K562 (cell line): ENCODE measurements around the gene NAT8L. TPM values are rescaled to one million over a fixed set of nuclear protein-coding genes. Genes with fewer than 3 reads are reported as not detected.

Experiments
- ATAC-seq: fragments of 200-7000 bp; cut with Tn5 transposase; 3 replicates; pipeline ENCODE4 v1.9.1; 2020; ENCODE audit warnings: moderate library complexity
- BruUV-seq: library from RNA; stranded (reverse); fragments of 400-500 nt; replicated peaks from 2 replicates; lab custom pipeline; 2021; lab: Mats Ljungman, UMichigan
- CTCF ChIA-PET: fragments of 300-600 bp; formaldehyde crosslinking; extraction: SDS; loops from one replicate; lab custom pipeline; 2021; ENCODE audit warnings: low intra/inter-chr PET ratio; lab: Yijun Ruan, JAX
- POLR2A ChIA-PET: fragments of 300-600, 350-650 bp; sonication (Branson Sonifier 250); formaldehyde crosslinking; extraction: SDS; loops from one replicate; lab custom pipeline; 2021; ENCODE audit warnings: antibody characterized with exemption, inconsistent platforms; lab: Yijun Ruan, JAX
- DNase-seq, 4 experiments: peaks; one replicate each; pipeline versions ENCODE4 v3.0.0 to v3.0.0-alpha.2; 2011 to 2018; ENCODE audit warnings: low spot score in 3 of 4, mixed read lengths in 3 of 4; ENCODE audit errors: extremely low read depth in 1 of 4
- FAIRE-seq: peaks from 2 replicates; lab custom pipeline; 2011; peaks lifted over from hg19 to GRCh38; lab: Jason Lieb, UNC
- H2AFZ ChIP-seq: 2 replicates; pipeline ENCODE4 v1.6.0; 2011; ENCODE audit warnings: low read depth, low read length, control low read depth, inconsistent platforms
- H3K27ac ChIP-seq: fragments of 200-600 bp; 3 replicates; pipeline ENCODE4 v1.8.0; 2011; ENCODE audit warnings: low read depth, mild to moderate bottlenecking, control low read depth, inconsistent platforms, low read length, moderate library complexity, mixed read lengths; ENCODE audit errors: extremely low read depth
- H3K27me3 ChIP-seq, 2 experiments: fragments of 300-600 bp in 1 of 2; 2 replicates in 1 of 2; 3 replicates in 1 of 2; pipeline versions ENCODE4 v1.6.0 to v1.8.0; 2011; ENCODE audit warnings: inconsistent platforms in 2 of 2, low read length in 2 of 2, mild to moderate bottlenecking in 1 of 2, mixed read lengths in 1 of 2, moderate library complexity in 1 of 2; ENCODE audit not compliant: control insufficient read depth in 2 of 2, insufficient read depth in 2 of 2
- H3K36me3 ChIP-seq: fragments of 300-600 bp; 3 replicates; pipeline ENCODE4 v1.8.0; 2011; ENCODE audit warnings: mild to moderate bottlenecking, low read length, inconsistent platforms; ENCODE audit not compliant: control insufficient read depth, insufficient read depth
- H3K4me1 ChIP-seq, 2 experiments: fragments of 200-600 bp in 1 of 2; replicated peaks in 1 of 2; 2 replicates in 1 of 2; 3 replicates in 1 of 2; pipeline versions ENCODE4 v1.5.1 to v1.8.0; 2011; ENCODE audit warnings: inconsistent platforms in 2 of 2, low read length in 2 of 2, mild to moderate bottlenecking in 1 of 2, mixed read lengths in 1 of 2, moderate library complexity in 1 of 2; ENCODE audit not compliant: control insufficient read depth in 2 of 2, insufficient read depth in 2 of 2
- H3K4me2 ChIP-seq: 2 replicates; pipeline ENCODE4 v1.6.1; 2011; ENCODE audit warnings: low read length, control low read depth, inconsistent platforms, mixed read lengths; ENCODE audit not compliant: insufficient read depth
- H3K4me3 ChIP-seq: fragments of 200-600 bp; sonication (generic), shearing (Covaris generic); 2 replicates; pipeline ENCODE4 v1.5.1; 2016; ENCODE audit warnings: control low read depth, inconsistent platforms
- H3K79me2 ChIP-seq: fragments of 200-600 bp; 3 replicates; pipeline ENCODE4 v1.8.0; 2011; ENCODE audit warnings: low read length, inconsistent platforms; ENCODE audit not compliant: control insufficient read depth, insufficient read depth
- H3K9ac ChIP-seq, 2 experiments: 2 replicates each; pipeline versions ENCODE4 v1.6.0 to v1.6.1; 2011; ENCODE audit warnings: low read depth in 2 of 2, low read length in 2 of 2, control low read depth in 1 of 2, inconsistent platforms in 1 of 2, mild to moderate bottlenecking in 1 of 2, mixed read lengths in 1 of 2; ENCODE audit not compliant: insufficient read depth in 1 of 2
- H3K9me1 ChIP-seq: one replicate; pipeline ENCODE4 v1.6.0; 2011; ENCODE audit warnings: inconsistent platforms, mild to moderate bottlenecking, low read length, moderate library complexity; ENCODE audit not compliant: control insufficient read depth, insufficient read depth
- H3K9me3 ChIP-seq: replicated peaks from 2 replicates; pipeline ENCODE4 v1.5.1; 2011; ENCODE audit warnings: low read depth, low read length, inconsistent platforms; ENCODE audit not compliant: control insufficient read depth, insufficient read depth
- H4K20me1 ChIP-seq: replicated peaks from 2 replicates; pipeline ENCODE4 v1.6.1; 2011; ENCODE audit warnings: low read length, inconsistent platforms, mixed read lengths; ENCODE audit not compliant: control insufficient read depth, insufficient read depth
- ARHGAP35 ChIP-seq: fragments of 450-650 bp; IDR thresholded peaks from 2 replicates; pipeline ENCODE4 v1.6.1; 2018; ENCODE audit not compliant: partially characterized antibody
- CGGBP1 ChIP-seq: fragments of 250-450 bp; sonication (Bioruptor Pico); IDR thresholded peaks from 2 replicates; pipeline ENCODE4 v1.9.0; 2021; ENCODE audit warnings: mild to moderate bottlenecking
- CREB5 ChIP-seq: fragments of 250-450 bp; sonication (Bioruptor Pico); IDR thresholded peaks from 2 replicates; pipeline ENCODE4 v1.5.0; 2020; ENCODE audit warnings: mild to moderate bottlenecking
- EHMT2 ChIP-seq: fragments of 450-650 bp; IDR thresholded peaks from 2 replicates; pipeline ENCODE4 v1.6.1; 2018; ENCODE audit warnings: antibody characterized with exemption
- FOXJ2 ChIP-seq: fragments of 200-800 bp; sonication (Bioruptor generic); IDR thresholded peaks from 2 replicates; pipeline ENCODE4 v1.6.1; 2016; ENCODE audit warnings: missing genetic modification characterization, missing compliant biosample characterization
- GTF2B ChIP-seq: IDR thresholded peaks from 2 replicates; pipeline ENCODE4 v1.6.1; 2011; ENCODE audit not compliant: insufficient read length; ENCODE audit errors: extremely low read depth
- MNT ChIP-seq, 2 experiments: fragments of 450-650 bp; conservative IDR thresholded peaks; 2 replicates each; pipeline ENCODE4 v1.6.1; 2017; ENCODE audit warnings: mild to moderate bottlenecking in 2 of 2, moderate library complexity in 2 of 2
- SMAD1 ChIP-seq: fragments of 150-350 bp; IDR thresholded peaks from 2 replicates; pipeline ENCODE4 v1.6.1; 2014; ENCODE audit warnings: low read length, low read depth; ENCODE audit not compliant: partially characterized antibody
- TAF15 ChIP-seq: fragments of 200-400 bp; formaldehyde crosslinking; IDR thresholded peaks from 2 replicates; pipeline ENCODE4 v1.6.1; 2017; ENCODE audit warnings: mild to moderate bottlenecking, low read depth, low read length, moderate library complexity
- TEAD1 ChIP-seq, 2 experiments: fragments of 450-650 bp in 1 of 2; sonication (generic) in 1 of 2; formaldehyde crosslinking; IDR thresholded peaks; 2 replicates each; pipeline versions ENCODE4 v1.4.0 to v1.8.0; 2020 to 2022; ENCODE audit warnings: mild to moderate bottlenecking in 2 of 2, missing genetic modification reagents in 1 of 2
- TRIM24 ChIP-seq, 2 experiments: fragments of 450-650 bp; IDR thresholded peaks; 2 replicates each; pipeline ENCODE4 v1.6.1; 2016
- ZBTB1 ChIP-seq: sonication (generic); formaldehyde crosslinking; IDR thresholded peaks from 2 replicates; pipeline ENCODE4 v1.8.1; 2023; ENCODE audit warnings: missing genetic modification reagents, low read depth, mild to moderate bottlenecking, borderline replicate concordance
- whole genome bisulfite sequencing: fragments of 100-300 bp; shearing (Covaris generic); methylation state at CpG from one replicate; pipeline ENCODE4 v1.1.6; 2016; ENCODE audit warnings: low coverage, mixed read lengths; ENCODE audit not compliant: insufficient coverage; ENCODE audit errors: missing lambda C conversion rate; 5-methylcytosine and 5-hydroxymethylcytosine counted together
- in situ Hi-C: fragments of 300-500 bp; cut with MboI; formaldehyde crosslinking; loops from 4 replicates; pipeline ENCODE4 v1.15.0; 2018; ENCODE audit warnings: inconsistent platforms, mixed read lengths
- intact Hi-C: fragments of 100-400 bp; cut with micrococcal nuclease; formaldehyde crosslinking; loops from 2 replicates; pipeline ENCODE4 v1.14.2; 2022
- polyA plus RNA-seq, 8 experiments: library from polyadenylated mRNA; depleted of rRNA in 4 of 8; stranded (reverse) in 5 of 8; unstranded in 3 of 8; fragments of >200 nt; fragmentation: Nextera tagmentation in 2 of 8; fragmentation: Illumina TruSeq in 1 of 8; extraction: Ambion mirVana in 2 of 8; extraction: Trizol in 1 of 8; gene quantifications; 2 replicates each; pipeline versions ENCODE4 v1.2.1 to v1.2.3, GENCODE V29; 2011 to 2014; ENCODE audit warnings: inconsistent platforms in 1 of 8, missing spikeins in 1 of 8
- total RNA-seq, 7 experiments: library from RNA; depleted of rRNA in 6 of 7; stranded (reverse); fragments of >200 nt in 6 of 7; fragmentation: Illumina TruSeq in 2 of 7; extraction: Trizol in 2 of 7; gene quantifications; 2 replicates each; pipeline versions ENCODE4 v1.2.1 to v1.2.3, GENCODE V29; 2011 to 2021; ENCODE audit warnings: low replicate concordance in 1 of 7

Gene NAT8L
- total and polyA plus RNA-seq, 9 of the 15 experiments (the other 6 are each of a cell fraction or from before 2014, with no cell fraction given): 0.06 to 11.0 (median 1.5) TPM

- ChIA-PET CTCF (no interaction called here), POLR2A (interaction anchor here (0.5 to 1.4 kb wide), 4 partner anchors 10 to 294 kb away, joined by 3 read pairs; no protein-coding TSS in a partner anchor)
- Histone ChIP-seq H3K9me3 (no peaks in the 10 kb centered on the region), H3K36me3 (no peaks in the 10 kb centered on the region), H3K79me2 (no peaks in the 10 kb centered on the region), H2AFZ (no peak overlapping the region), H4K20me1 (no peaks in the 10 kb centered on the region), H3K9me1 (no peaks in the 10 kb centered on the region), H3K27ac (no peak overlapping the region), H3K4me3 (no peak overlapping the region), H3K4me1 (peaks cover 0 to 11% of the 10 kb centered on the region in 2 experiments; a peak in 2 of 5 replicates), H3K27me3 (peaks cover 27 to 74% of the 10 kb centered on the region in 2 experiments; a peak in 4 of 5 replicates)
- peak; percentile 26; the same call in 2 of the 3 replicates for ATAC-seq
- in situ Hi-C loops: no loop called here
- no TSS peak for BruUV-seq
- no peak for DNase-seq
- 0% methylated on average over 3 of the region's 3 CpGs for WGBS
- TF ChIP-seq TAF15: no peak
- TF ChIP-seq CREB5 (CRISPR knock-in tag): no peak
- no peak for TF ChIP-seq ZBTB1 (CRISPR knock-in tag)
- TF ChIP-seq, all 486 proteins: peak for 0
- Histone ChIP-seq H3K9ac (no peak overlapping the region), H3K4me2 (no peak overlapping the region)
- intact Hi-C loops: no loop called here
- no peak for FAIRE-seq
These were observed 23.0 kb downstream of the NAT8L start for GRCh38 chr4:2082118-2082517.

DNA sequence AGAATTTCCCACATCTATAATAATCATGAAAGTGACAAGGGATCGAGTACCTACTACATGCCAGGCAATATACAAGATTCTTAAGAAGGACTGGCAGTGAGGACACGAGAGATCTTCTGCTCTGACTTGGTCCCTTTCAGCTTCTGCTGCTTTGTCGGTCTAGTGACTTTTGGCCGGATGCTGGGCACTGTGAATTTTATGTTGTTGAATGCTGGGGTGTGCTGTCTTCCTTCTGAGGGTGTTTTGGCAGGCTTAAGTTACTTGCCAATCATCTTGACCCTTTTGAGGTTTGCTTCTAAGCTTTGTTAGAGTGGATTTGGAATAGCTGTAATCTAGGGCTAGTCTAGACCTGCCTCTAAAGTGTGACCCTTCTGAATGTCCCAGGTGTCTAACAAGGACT lies 23.5 kb downstream of the NAT8L start:
- CTCF ChIA-PET: no interaction called here
- POLR2A ChIA-PET: interaction anchor here (0.6 to 1.4 kb wide), 2 partner anchors 9 to 294 kb away, joined by 3 read pairs; no protein-coding TSS in a partner anchor
- no peaks in the 10 kb centered on the region for H3K79me2 ChIP-seq
- H3K4me2 ChIP-seq: no peak overlapping the region
- H3K9ac ChIP-seq: no peak overlapping the region
- WGBS: 2% methylated on average over 4 of the region's 4 CpGs
- in situ Hi-C loops (no loop called here), intact Hi-C loops (no loop called here)
- no peak overlapping the region for H3K4me3 ChIP-seq
- FAIRE-seq (no peak), ATAC-seq (no peak), DNase-seq (no peak)
- H3K9me3 ChIP-seq: no peaks in the 10 kb centered on the region
- H2AFZ ChIP-seq: no peak overlapping the region
- H3K9me1 ChIP-seq: no peaks in the 10 kb centered on the region
- no TSS peak for BruUV-seq
- H4K20me1 ChIP-seq: no peaks in the 10 kb centered on the region
- peaks cover 27 to 74% of the 10 kb centered on the region in 2 experiments; a peak in 4 of 5 replicates for H3K27me3 ChIP-seq
- no peaks in the 10 kb centered on the region for H3K36me3 ChIP-seq
- no peak overlapping the region for H3K27ac ChIP-seq
- peaks cover 0 to 9% of the 10 kb centered on the region in 2 experiments; a peak in 2 of 5 replicates for H3K4me1 ChIP-seq
- TF ChIP-seq MNT (conservative IDR thresholded peaks at IDR 0.05) (no peak), GTF2B (no peak), TEAD1 (CRISPR knock-in tag; IDR thresholded peaks at IDR 0.05) (no peak), FOXJ2 (tag) (no peak), EHMT2 (no peak), TRIM24 (IDR thresholded peaks at IDR 0.05) (no peak), SMAD1 (no peak), ARHGAP35 (no peak), CGGBP1 (no peak)
